B cell (primary cell): ENCODE results near the gene IGSF9B.

Experiments used
- CTCF ChIP-seq: fragments of 200-600 bp; IDR thresholded peaks from one replicate; pipeline ENCODE4 v1.8.0; 2022; ENCODE audit warnings: antibody characterized with exemption, mild to moderate bottlenecking
- EZH2 ChIP-seq: IDR thresholded peaks from 2 replicates; pipeline ENCODE4 v1.6.1; 2012; ENCODE audit warnings: borderline replicate concordance, low read depth, mild to moderate bottlenecking, moderate library complexity, low read length; ENCODE audit not compliant: insufficient read depth, poor library complexity, severe bottlenecking

GRCh38 chr11:134001088-134001487 is 44.3 kb upstream of the IGSF9B start:
- no peak for TF ChIP-seq CTCF
- no peak for TF ChIP-seq EZH2
